Fibroblast of lung (primary cell): Measurements from ENCODE around the gene HNRNPCL4. TPM values are rescaled to one million over a fixed set of nuclear protein-coding genes. Genes with fewer than 3 reads are reported as not detected.

Experiments used
- polyA plus RNA-seq, 2 donors: library from polyadenylated mRNA; depleted of rRNA in 1 of 2; stranded (reverse) in 1 of 2; unstranded in 1 of 2; fragments of >200 nt; gene quantifications; 2 replicates each; pipeline ENCODE4 v1.2.1, GENCODE V29; 2011 to 2012; ENCODE audit warnings: missing spikeins in 1 of 2
- total RNA-seq: library from RNA; depleted of rRNA; stranded (reverse); fragments of >200 nt; gene quantifications from 2 replicates; pipeline ENCODE4 v1.2.1, GENCODE V29; 2014

HNRNPCL4 gene
- total and polyA plus RNA-seq, 2 donors (not counting 1 experiment from before 2014, with no cell fraction given): not detected

Other genes with a start within 250 kb of the HNRNPCL4 start
- not detected in 2 replicates for gene PRAMEF7, start 249.0 kb downstream of the HNRNPCL4 start, total RNA-seq
- not detected in 2 replicates for gene PRAMEF7, start 249.0 kb downstream of the HNRNPCL4 start, polyA plus RNA-seq
- not detected in 2 replicates for gene PRAMEF6, start 218.1 kb downstream of the HNRNPCL4 start, total RNA-seq
- gene PRAMEF6, start 218.1 kb downstream of the HNRNPCL4 start, polyA plus RNA-seq: not detected in 2 replicates
- not detected in 2 replicates for gene PRAMEF27, start 109.1 kb downstream of the HNRNPCL4 start, total RNA-seq
- not detected in 2 replicates for gene PRAMEF27, start 109.1 kb downstream of the HNRNPCL4 start, polyA plus RNA-seq
- not detected in 2 replicates for gene HNRNPCL3, start 104.9 kb downstream of the HNRNPCL4 start, total RNA-seq
- not detected in 2 replicates for gene HNRNPCL3, start 104.9 kb downstream of the HNRNPCL4 start, polyA plus RNA-seq
- gene PRAMEF25, start 94.9 kb downstream of the HNRNPCL4 start, total RNA-seq: not detected in 2 replicates
- not detected in 2 replicates for gene PRAMEF25, start 94.9 kb downstream of the HNRNPCL4 start, polyA plus RNA-seq
- not detected in 2 replicates for gene HNRNPCL2, start 48.8 kb downstream of the HNRNPCL4 start, total RNA-seq
- not detected in 2 replicates for gene HNRNPCL2, start 48.8 kb downstream of the HNRNPCL4 start, polyA plus RNA-seq
- gene PRAMEF26, start 9.6 kb downstream of the HNRNPCL4 start, total RNA-seq: not detected in 2 replicates
- gene PRAMEF26, start 9.6 kb downstream of the HNRNPCL4 start, polyA plus RNA-seq: not detected in 2 replicates
- not detected in 2 replicates for gene PRAMEF9, start 6.2 kb upstream of the HNRNPCL4 start, total RNA-seq
- not detected in 2 replicates for gene PRAMEF9, start 6.2 kb upstream of the HNRNPCL4 start, polyA plus RNA-seq
- not detected in 2 replicates for gene PRAMEF13, start 35.8 kb upstream of the HNRNPCL4 start, total RNA-seq
- not detected in 2 replicates for gene PRAMEF13, start 35.8 kb upstream of the HNRNPCL4 start, polyA plus RNA-seq
- gene PRAMEF18, start 60.5 kb upstream of the HNRNPCL4 start, total RNA-seq: not detected in 2 replicates
- gene PRAMEF18, start 60.5 kb upstream of the HNRNPCL4 start, polyA plus RNA-seq: not detected in 2 replicates
- gene PRAMEF5, start 88.6 kb upstream of the HNRNPCL4 start, total RNA-seq: not detected in 2 replicates
- not detected in 2 replicates for gene PRAMEF5, start 88.6 kb upstream of the HNRNPCL4 start, polyA plus RNA-seq
- gene PRAMEF8, start 119.5 kb upstream of the HNRNPCL4 start, total RNA-seq: not detected in 2 replicates
- gene PRAMEF8, start 119.5 kb upstream of the HNRNPCL4 start, polyA plus RNA-seq: not detected in 2 replicates
- not detected in 2 replicates for gene PRAMEF33, start 137.9 kb upstream of the HNRNPCL4 start, total RNA-seq
- gene PRAMEF33, start 137.9 kb upstream of the HNRNPCL4 start, polyA plus RNA-seq: not detected in 2 replicates
- gene PRAMEF15, start 149.9 kb upstream of the HNRNPCL4 start, total RNA-seq: not detected in 2 replicates
- gene PRAMEF15, start 149.9 kb upstream of the HNRNPCL4 start, polyA plus RNA-seq: not detected in 2 replicates
- not detected in 2 replicates for gene PRAMEF14, start 181.5 kb upstream of the HNRNPCL4 start, total RNA-seq
- not detected in 2 replicates for gene PRAMEF14, start 181.5 kb upstream of the HNRNPCL4 start, polyA plus RNA-seq
- gene PRAMEF19, start 206.3 kb upstream of the HNRNPCL4 start, total RNA-seq: not detected in 2 replicates
- not detected in 2 replicates for gene PRAMEF19, start 206.3 kb upstream of the HNRNPCL4 start, polyA plus RNA-seq
- gene PRAMEF17, start 224.0 kb upstream of the HNRNPCL4 start, total RNA-seq: not detected in 2 replicates
- not detected in 2 replicates for gene PRAMEF17, start 224.0 kb upstream of the HNRNPCL4 start, polyA plus RNA-seq
- not detected in 2 replicates for gene PRAMEF20, start 244.8 kb upstream of the HNRNPCL4 start, total RNA-seq
- not detected in 2 replicates for gene PRAMEF20, start 244.8 kb upstream of the HNRNPCL4 start, polyA plus RNA-seq